HG02763 (cell line): ENCODE measurements around the gene TEX35.

ENCODE experiments used
- ATAC-seq: cut with Tn5 transposase; IDR thresholded peaks from one replicate; pipeline ENCODE4 v1.9.1; 2021; ENCODE audit warnings: mild to moderate bottlenecking, moderate library complexity; ENCODE audit not compliant: unreplicated experiment

The TEX35 gene

DNA sequence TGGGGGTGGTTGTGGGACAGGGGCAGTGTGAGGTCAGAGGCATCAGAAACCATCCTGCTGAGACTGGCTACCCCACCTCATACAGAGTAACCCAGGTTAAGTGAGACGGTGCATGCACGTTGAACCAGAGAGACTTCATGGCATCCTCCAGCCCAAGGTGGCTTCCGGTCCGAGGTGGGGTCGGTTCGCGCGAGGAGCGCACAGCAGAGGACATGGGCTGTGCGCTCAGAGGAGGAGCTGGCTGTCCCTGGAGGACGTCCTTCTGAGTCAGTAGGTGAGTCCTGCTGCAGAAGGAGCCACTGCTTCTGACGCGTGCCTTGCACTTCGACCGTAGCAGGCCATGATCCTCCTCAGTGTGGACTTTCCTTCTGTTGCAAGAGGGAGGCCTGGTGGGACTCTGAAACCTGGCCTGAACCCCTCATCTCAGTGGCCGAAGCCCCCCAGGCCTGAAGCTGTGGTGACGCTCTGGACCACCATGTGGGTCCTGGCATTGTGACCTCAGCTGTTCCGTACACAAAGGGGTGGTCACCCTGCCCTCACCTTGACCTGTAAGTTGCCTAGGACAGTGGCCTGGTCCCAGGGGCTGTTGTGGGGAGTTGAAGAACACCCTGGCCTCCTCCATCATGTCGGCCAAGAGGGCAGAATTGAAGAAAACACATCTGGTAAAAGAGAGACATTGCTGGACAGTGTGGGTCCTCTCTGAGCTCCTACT lies at the start of gene TEX35:
TEX35 (plus strand) TSS at position 544 of the 712 bp plus-strand sequence; CDS start at position 624, 80 bp downstream.
- no peak for ATAC-seq

- ATAC-seq, result no peak
Measured at GRCh38 chr1:178464141-178464540, 48.8 kb upstream of the TEX35 start.

DNA sequence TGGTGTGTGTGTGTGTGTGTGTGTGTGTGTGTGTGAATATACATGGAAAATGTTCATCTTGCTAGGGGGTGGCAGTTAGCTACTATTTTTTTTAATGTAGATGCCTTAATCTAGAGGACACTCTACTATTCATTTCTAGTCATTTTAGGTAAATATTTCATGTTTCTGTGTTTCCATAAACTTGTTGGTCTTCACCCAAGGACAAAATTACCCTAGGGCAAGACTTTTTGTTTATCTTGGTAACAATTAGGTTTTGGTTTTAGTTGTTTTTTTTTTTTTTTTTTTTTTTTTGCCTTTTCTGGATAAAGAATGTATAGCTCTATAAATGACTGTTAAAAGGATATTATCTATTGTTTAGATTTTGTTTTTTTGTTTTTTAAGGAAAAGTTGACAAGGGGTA lies 48.3 kb upstream of the TEX35 start:
- no peak for ATAC-seq

DNA sequence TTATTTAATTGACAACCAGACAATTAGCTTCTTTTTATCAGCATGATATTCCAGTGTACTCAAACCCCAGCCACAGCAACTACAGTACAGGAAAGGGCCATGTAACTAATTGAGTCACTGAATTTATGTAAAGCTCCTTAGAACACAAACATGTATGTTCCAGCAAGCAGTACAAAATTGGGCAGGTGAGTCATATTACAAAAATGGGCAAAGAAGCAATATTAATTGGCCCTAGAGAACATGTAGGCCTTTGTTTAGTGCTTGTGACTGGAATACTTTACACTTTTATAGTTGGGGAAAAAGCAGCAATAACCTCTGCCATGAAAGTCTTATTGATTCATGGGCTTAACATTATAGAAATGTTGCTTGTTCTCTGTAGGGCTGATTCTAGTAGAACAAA lies 47.9 kb upstream of the TEX35 start:
- no peak for ATAC-seq

- no peak for ATAC-seq
Measured at GRCh38 chr1:178467837-178468236, 45.1 kb upstream of the TEX35 start.

- ATAC-seq, result no peak
Measured at GRCh38 chr1:178470411-178470960, 42.4 kb upstream of the TEX35 start.

- ATAC-seq, result no peak
Measured at GRCh38 chr1:178472531-178472930, 40.4 kb upstream of the TEX35 start.

DNA sequence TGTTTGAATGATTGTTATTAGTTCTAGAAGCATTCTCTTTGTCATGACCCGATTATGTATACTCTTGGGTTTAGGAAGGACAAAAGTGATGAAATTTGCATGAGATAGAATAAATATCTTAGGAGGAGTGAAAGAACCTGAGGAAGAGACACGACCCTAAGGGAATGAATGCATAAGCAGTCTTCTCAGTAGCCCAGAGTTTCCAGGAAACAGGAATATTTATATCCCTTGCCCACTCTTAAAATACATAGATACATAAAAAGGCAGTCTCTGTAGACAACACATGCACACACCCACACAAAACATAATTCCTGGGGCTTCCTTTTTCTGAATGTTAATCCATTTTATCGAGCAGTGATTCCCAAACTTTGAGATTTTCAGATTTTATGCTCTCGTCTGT lies 35.5 kb upstream of the TEX35 start:
- ATAC-seq, result no peak

GRCh38 chr1:178477841-178478240 lies 35.1 kb upstream of the TEX35 start:
- ATAC-seq, result no peak

DNA sequence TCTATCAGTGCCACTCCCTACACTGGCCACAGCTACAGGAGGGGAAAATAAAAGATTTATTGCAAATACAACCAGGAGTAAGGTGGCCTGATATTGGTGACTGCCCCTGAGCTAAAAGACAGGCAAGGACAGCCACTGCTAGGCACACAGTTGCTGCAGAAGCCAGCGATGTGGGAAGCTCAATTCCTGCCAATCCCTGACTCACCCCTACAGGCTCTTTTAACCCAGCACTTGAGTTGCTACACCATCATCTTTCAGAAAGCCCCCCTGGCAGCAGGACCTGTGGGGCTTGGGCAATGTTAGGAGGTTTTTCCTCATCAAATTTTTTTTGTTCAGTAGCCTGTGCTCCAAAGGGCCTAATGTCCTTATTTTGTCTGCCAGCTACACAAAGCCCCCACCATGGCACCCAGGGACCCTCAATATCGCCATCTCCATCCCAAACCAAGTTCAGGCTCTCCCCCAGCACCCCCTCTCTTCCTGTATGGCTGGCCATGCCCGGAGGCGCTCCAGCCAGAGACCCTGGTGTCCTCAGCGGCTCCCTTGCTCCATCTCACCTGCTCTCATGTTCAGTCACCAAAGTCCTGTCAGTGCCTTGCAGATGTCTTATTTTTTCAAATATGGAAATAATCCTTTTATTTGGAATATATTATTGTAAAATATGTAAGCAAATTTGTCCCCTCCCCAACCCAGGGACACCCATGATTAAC lies 29.5 kb upstream of the TEX35 start:
- no peak for ATAC-seq

DNA sequence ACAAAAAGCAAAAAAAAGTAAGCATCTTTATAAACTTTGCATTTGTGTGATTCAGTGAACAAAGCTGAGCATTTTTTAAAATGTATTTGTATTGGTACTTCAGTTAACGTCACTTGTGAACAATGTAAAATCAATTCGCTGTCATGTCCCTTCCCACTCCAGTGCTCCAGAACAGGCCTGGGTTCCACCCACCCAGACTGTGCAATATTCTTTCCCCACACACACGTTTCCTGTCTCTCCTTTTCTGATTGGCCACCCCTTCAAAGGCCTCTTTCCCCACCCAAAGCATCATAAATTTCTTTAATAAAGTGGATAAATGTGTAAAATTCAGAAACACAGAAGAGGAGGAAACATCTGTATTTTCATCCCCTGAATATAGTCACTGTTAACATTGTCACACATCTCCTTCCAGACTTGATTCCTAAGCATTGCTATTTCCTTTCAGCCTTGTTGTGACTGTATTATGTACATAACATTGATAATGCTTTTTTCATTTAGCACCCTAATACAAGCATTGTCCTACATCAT lies 28.1 kb upstream of the TEX35 start:
- ATAC-seq, result no peak

DNA sequence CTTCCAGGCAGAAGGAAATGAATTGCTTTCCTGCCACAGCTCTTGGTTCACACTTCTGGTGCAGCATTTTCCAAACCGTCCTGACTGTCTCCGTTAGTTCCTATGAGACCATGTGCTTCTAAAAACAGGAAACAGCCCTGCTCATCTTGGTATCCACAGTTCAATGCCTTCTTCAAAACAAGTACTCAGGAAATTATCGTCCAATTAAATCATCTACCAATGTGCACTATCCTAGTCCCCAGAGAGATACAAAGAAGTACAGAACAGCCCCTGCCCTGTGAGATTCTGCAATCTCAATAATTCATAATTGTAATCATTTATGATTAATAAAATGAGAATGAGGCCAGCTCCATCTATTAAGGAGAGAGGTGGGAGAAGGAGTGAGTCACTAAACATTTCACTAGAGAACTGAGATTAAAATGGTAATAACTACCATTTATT lies 27.3 kb upstream of the TEX35 start:
- ATAC-seq, result no peak

DNA sequence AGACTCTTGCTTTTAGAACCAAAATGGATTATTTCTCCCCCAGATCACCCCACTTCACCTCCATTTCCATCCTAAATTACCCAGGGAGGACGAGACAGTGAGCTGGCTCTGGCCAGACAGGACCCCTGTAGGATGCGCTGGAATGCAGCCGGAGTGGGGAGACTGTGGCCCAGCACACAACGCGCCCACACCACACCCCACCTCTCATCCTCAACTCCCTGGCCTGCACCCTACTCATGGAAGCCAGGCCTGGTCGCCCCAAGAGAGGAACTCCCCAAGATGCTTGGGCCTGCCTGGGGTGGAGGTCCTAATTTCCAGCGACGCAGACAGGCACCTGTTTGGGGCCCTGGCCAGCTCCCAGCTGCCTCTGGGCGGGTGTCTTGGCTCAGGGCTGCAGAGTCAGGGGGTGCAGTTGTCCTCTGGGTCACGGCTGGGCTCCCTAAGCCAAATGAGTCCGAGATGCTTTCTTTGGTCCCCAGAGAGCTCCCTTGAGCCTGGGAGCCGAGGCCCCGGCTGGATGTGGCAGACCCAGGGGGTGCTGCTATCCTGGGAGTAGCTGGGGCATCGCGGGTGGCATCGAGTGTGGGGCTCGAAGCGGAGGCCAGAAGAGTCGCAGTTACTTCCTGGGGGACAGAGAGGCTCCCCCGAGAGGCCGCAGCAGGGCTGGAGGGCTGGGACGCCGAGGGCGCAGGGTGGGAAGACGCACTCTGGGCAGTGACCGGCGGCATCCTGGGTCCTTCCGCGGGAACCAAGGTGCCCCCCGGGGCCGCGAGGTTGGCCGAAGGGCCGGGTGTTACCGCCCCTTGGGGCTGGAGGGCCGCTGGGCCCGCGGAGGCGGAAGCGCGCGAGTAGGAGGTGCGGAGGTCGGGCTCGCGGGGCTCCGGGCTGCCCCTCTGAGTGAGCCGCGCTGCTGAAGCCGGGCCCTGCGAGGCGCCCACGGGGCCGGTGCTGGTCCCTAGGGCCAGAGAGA lies 26.5 kb upstream of the TEX35 start:
- ATAC-seq, result no peak

GRCh38 chr1:178487070-178487615 lies 25.8 kb upstream of the TEX35 start:
- no peak for ATAC-seq

DNA sequence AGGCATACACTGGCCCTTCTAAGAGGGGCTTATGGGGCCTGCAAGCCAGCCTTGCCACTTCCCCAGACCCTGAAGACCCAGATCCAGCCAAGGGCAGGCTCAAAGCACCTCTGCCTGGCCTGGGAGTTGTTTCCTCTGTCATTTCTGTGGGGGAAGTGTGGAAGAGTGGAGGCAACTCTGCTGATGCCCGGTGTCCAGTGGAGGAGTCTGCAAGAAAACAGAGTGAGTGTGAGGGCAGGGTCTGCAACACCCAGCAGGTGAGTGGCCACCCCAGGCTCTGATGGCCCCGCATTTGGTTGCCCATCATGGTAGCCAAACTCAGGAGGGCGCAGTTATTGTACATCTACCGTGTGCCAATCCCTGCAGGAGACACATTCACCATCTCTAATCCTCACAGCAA lies 24.5 kb upstream of the TEX35 start:
- no peak for ATAC-seq

DNA sequence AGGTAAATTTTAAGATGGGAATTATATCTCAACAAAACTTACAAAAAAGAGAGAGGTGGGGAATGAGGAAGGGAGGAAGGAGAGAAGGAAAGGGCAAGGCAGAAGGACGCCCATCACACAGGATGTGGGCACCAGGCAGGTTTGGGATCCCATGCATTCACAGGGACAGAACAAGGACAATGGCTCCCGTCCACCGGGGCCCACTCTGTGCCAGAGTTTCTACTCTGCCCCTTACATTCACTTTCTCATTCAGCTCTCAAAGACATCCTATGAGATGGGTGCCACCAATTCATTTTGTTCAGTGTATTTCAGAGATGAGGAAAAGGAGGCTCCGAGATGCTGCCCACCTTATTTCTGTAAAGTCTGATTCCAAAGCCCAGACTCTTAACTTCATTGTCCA lies 23.5 kb upstream of the TEX35 start:
- no peak for ATAC-seq

- ATAC-seq, result no peak
Measured at GRCh38 chr1:178490136-178490535, 22.8 kb upstream of the TEX35 start.

- no peak for ATAC-seq
Measured at GRCh38 chr1:178490967-178491366, 21.9 kb upstream of the TEX35 start.

GRCh38 chr1:178491721-178492120 lies 21.2 kb upstream of the TEX35 start:
- no peak for ATAC-seq

- ATAC-seq, result no peak
Measured at GRCh38 chr1:178492341-178492740, 20.6 kb upstream of the TEX35 start.
